Measurements from ENCODE around the gene C11orf21.
"Not testable (repeated sequence)": the region's sequence is repeated elsewhere in the genome, so short reads cannot be mapped to it uniquely, and the experiment has no call there.

Gene C11orf21

GRCh38 chr11:2296913-2297622, 4.7 kb downstream of the C11orf21 start:
- no peak for DNase-seq (ENCODE audit: low spot score)

GRCh38 chr11:2295971-2296912, 5.5 kb downstream of the C11orf21 start:
- DNase-seq (ENCODE audit: low spot score) = no peak

GRCh38 chr11:2294926-2295290, 6.8 kb downstream of the C11orf21 start:
- DNase-seq (ENCODE audit: low spot score) = no peak

GRCh38 chr11:2293984-2294925, 7.5 kb downstream of the C11orf21 start:
- no peak for DNase-seq (ENCODE audit: low spot score)

- DNase-seq (ENCODE audit: low spot score) = no peak
Observed at GRCh38 chr11:2293531-2293971, 8.2 kb downstream of the C11orf21 start.

DNA sequence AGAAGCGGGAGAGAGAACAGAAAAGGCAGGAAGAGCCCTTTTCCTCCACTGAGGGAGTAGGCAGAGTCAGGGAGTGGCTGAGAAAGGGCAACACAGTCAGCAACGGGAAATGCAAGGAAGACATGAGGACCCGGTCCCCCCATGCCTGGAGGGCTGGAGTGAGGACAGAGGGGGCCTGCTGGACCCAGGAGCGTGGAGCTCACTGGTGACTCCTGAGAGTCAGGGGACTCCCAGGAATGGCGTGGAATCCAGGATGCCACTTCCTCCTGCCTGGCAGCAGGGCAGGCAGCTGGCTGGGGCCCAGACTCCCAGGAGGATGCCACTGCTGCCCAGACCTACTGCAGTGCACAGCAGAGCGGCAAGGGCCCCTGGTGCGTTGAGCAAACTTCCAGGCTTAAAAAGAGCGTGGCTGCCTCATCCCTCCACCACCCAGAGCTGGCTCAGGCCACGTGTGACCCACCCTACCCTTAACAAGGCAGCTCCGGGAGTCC, 11.3 kb downstream of the C11orf21 start:
- DNase-seq (ENCODE audit: low spot score) = no peak

- no peak for DNase-seq (ENCODE audit: low spot score)
Observed at GRCh38 chr11:2289859-2290258, 11.9 kb downstream of the C11orf21 start.

GRCh38 chr11:2289350-2289749, 12.4 kb downstream of the C11orf21 start:
- no peak for DNase-seq (ENCODE audit: low spot score)

DNA sequence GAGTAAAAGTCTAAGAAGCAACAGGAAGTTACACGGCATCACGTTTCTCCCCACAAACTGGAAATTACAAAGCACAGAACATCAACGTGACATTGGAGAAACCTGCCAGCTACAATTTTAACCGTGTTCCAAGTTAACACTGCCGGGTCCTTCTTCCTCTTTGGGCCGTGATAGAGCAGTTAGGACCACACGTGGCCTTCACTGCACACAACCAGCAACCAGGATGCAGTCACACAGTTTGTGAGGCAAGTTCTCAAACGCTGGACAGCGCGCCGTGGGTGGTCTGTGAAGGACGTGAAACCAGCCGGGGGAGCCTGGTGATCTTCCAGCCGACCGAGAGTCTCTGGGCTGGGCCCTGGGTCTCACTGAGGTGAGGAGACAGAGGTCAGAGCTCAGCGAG, 14.6 kb downstream of the C11orf21 start:
- DNase-seq (ENCODE audit: low spot score) = no peak

DNA sequence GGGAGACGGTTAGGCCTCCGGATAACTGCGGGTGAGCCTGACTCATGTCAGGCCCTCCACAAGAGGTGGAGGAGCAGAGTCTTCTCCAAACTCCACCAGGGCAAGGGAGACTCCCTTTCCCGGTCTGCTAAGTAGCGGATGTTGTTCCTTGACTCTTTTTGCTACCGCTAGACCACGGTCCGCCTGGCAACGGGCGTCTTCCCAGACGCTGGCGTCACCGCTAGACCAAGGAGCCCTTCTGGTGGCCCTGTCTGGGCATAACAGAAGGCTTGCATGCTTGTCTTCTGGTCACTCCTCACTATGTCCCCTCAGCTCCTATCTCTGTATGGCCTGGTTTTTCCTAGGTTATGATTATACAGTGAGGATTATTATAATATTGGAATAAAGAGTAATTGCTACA, 15.4 kb downstream of the C11orf21 start:
- DNase-seq (ENCODE audit: low spot score) = not testable (repeated sequence)

- DNase-seq (ENCODE audit: low spot score) = no peak
Observed at GRCh38 chr11:2280208-2280607, 21.5 kb downstream of the C11orf21 start.

DNA sequence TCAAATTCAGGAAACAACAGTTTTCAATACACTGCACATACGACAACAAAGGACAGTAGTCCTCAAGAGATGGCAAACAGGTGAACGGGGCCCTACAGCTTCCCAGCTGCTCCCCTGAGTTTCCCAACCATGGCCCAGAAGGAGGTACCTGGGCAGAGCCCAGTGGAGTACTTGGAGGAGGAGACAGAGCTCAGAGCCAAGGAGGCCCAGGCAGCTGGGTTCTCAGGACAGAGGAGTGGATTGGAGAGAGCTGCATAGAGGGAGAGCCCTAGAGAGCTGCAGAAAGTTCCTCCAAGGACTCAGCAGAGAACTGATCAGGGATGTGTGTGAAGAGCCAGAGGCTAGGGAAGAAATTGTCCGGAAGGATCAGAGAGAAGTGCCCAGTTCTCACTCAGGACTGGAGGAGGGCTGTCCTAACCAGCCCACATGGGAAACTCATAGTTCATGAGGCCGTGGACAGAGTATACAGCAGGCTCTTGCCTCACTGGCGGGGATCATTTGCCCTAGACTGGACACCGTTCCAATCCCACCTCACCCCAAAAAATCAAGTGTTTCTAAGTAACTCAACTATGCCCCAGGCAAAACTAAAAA, 23.7 kb downstream of the C11orf21 start:
- DNase-seq (ENCODE audit: low spot score) = no peak

DNA sequence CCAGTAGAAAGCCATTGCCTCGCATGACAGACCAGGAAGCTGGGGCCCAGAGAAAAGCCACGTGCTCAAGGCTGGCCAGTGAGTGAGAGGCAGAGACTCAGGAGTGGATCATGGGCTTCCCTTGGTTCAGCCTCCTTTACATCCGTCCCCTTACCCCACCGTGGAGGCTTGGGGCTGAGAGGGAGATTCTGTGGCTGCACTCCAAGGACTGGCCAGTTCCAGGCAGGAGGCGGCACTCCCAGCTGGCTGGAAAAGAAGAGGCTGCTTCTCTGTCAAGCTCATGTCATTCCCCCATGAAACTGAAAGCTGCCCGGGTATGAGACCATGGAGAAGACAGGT, 24.7 kb downstream of the C11orf21 start:
- no peak for DNase-seq (ENCODE audit: low spot score)

- no peak for DNase-seq (ENCODE audit: low spot score)
Observed at GRCh38 chr11:2276280-2277007, 25.3 kb downstream of the C11orf21 start.

- no peak for DNase-seq (ENCODE audit: low spot score)
Observed at GRCh38 chr11:2275334-2276279, 26.1 kb downstream of the C11orf21 start.

DNA sequence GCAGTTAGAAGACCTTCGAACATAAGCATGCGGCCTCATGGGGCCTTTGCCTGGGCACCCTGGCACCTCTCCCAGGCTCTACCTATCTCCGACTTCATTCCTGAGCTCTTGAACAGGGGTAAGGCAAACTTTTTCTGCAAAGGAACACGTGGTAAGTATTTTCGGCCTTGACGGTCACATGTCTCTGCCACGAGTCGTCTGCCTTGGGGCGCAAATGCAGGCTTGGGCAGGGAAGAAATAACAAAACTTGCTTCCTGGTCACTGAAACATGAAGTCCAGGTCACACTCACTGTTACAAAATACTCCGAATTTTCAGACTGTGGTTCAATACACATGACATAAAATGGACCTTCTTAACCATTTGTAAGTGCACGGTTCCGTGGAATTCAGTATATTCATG, 27.9 kb downstream of the C11orf21 start:
- no peak for DNase-seq (ENCODE audit: low spot score)

- no peak for DNase-seq (ENCODE audit: low spot score)
Observed at GRCh38 chr11:2273311-2273710, 28.4 kb downstream of the C11orf21 start.

DNA sequence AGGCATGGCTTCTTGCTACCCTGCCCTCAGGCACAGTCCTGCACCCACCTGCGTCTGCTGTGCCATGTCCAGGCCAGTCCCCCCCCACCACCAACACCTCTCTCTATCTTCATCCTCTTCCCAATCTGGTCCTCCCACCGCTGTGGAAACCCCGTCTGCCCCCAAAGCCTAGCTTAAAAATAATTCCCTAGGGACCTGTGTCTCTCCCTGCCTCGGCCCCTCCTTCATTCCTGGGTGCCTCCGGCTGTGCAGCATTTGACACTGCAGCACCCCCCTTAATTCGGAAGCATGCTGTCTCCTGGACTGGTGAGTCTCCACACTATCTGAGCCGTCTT, 28.8 kb downstream of the C11orf21 start:
- no peak for DNase-seq (ENCODE audit: low spot score)

GRCh38 chr11:2272228-2272945, 29.3 kb downstream of the C11orf21 start:
- no peak for DNase-seq (ENCODE audit: low spot score)

Data from LoVo (cell line).